DOHH2 (cell line): ENCODE data around the gene RASAL2.

Experiments used
- H3F3A ChIP-seq: fragments of 200-600 bp; sonication (generic), shearing (Covaris generic); 2 replicates; pipeline ENCODE4 v1.6.0; 2016; ENCODE audit warnings: antibody characterized with exemption, mild to moderate bottlenecking; ENCODE audit not compliant: control insufficient read depth, insufficient read depth
- H3K27ac ChIP-seq: fragments of 200-600 bp; sonication (generic); 2 replicates; pipeline ENCODE4 v1.5.1; 2014; ENCODE audit warnings: low read depth, mild to moderate bottlenecking, low read length, moderate library complexity
- H3K27me3 ChIP-seq: fragments of 200-600 bp; sonication (generic); 2 replicates; pipeline ENCODE4 v1.6.1; 2014; ENCODE audit warnings: mild to moderate bottlenecking, low read length, mixed read lengths; ENCODE audit not compliant: control insufficient read depth
- H3K36me3 ChIP-seq: fragments of 200-600 bp; sonication (generic); 2 replicates; pipeline ENCODE4 v1.6.1; 2014; ENCODE audit warnings: mild to moderate bottlenecking, low read length, moderate library complexity, mixed read lengths; ENCODE audit not compliant: control insufficient read depth
- H3K4me1 ChIP-seq: fragments of 200-600 bp; sonication (generic); 2 replicates; pipeline ENCODE4 v1.6.1; 2014; ENCODE audit warnings: mild to moderate bottlenecking, low read length, mixed read lengths; ENCODE audit not compliant: control insufficient read depth
- H3K4me2 ChIP-seq: fragments of 200-600 bp; sonication (generic); 2 replicates; pipeline ENCODE4 v1.6.0; 2014; ENCODE audit warnings: mild to moderate bottlenecking, low read length, moderate library complexity
- H3K4me3 ChIP-seq: fragments of 200-600 bp; sonication (generic); 2 replicates; pipeline ENCODE4 v1.5.1; 2014; ENCODE audit warnings: mild to moderate bottlenecking, low read length, mixed read lengths
- H3K79me2 ChIP-seq: fragments of 200-600 bp; sonication (generic); 2 replicates; pipeline ENCODE4 v1.6.1; 2014; ENCODE audit warnings: mild to moderate bottlenecking, low read length, mixed read lengths; ENCODE audit not compliant: control insufficient read depth
- H3K9me2 ChIP-seq: fragments of 200-600 bp; sonication (generic); replicated peaks from 2 replicates; pipeline ENCODE4 v1.6.1; 2014; ENCODE audit warnings: mild to moderate bottlenecking, low read length, mixed read lengths; ENCODE audit not compliant: control insufficient read depth
- H3K9me3 ChIP-seq: fragments of 200-600 bp; sonication (generic); 2 replicates; pipeline ENCODE4 v1.6.1; 2014; ENCODE audit warnings: antibody characterized with exemption, low read length, mixed read lengths; ENCODE audit not compliant: control insufficient read depth, insufficient read depth
- H4K20me1 ChIP-seq: fragments of 200-600 bp; sonication (generic); 2 replicates; pipeline ENCODE4 v1.6.0; 2014; ENCODE audit warnings: low read depth, mild to moderate bottlenecking, antibody characterized with exemption, low read length, moderate library complexity; ENCODE audit not compliant: control insufficient read depth, insufficient read depth
- EZH2phosphoT487 ChIP-seq: fragments of 200-600 bp; sonication (generic); IDR thresholded peaks from 2 replicates; pipeline ENCODE4 v1.6.1; 2017; ENCODE audit warnings: borderline replicate concordance, mild to moderate bottlenecking, antibody characterized with exemption, low read length, moderate library complexity, mixed read lengths
- TF ChIP-seq, protein P1 (sequence below): fragments of 200-600 bp; sonication (generic); IDR thresholded peaks from one replicate; pipeline ENCODE4 v1.5.1; 2014; ENCODE audit warnings: antibody characterized with exemption, mild to moderate bottlenecking, low read depth, low read length; ENCODE audit not compliant: poor library complexity, severe bottlenecking

Gene RASAL2

DNA sequence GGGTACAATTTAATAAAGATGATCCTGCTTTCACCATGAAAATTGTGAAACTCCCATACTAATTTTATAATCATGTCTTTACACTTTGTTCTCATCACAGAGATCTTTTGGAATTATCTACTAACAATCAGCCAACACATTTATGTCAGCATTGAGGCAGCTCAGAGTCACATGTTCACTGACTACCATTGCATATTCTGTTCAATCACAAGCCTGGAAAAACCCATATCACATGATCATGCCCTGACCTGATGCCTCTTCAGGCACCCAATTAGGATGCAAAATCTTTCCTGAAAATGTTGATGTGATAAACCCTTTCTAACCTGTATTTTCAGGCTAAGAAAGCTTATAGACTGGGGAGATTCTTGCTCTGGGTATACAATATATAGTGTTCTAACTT lies 21.6 kb upstream of the RASAL2 start:
- Histone ChIP-seq H3K4me3 (no peak overlapping the region), H3K4me1 (no peaks in the 10 kb centered on the region), H3K27me3 (no peaks in the 10 kb centered on the region), H3K9me2 (no peaks in the 10 kb centered on the region), H3K9me3 (no peaks in the 10 kb centered on the region), H3K79me2 (no peaks in the 10 kb centered on the region), H3K27ac (no peak overlapping the region), H3K36me3 (no peaks in the 10 kb centered on the region), H4K20me1 (no peaks in the 10 kb centered on the region), H3K4me2 (no peak overlapping the region), H3F3A (no peaks in the 10 kb centered on the region)
- no peak for TF ChIP-seq EZH2phosphoT487
- TF ChIP-seq, protein P1, sequence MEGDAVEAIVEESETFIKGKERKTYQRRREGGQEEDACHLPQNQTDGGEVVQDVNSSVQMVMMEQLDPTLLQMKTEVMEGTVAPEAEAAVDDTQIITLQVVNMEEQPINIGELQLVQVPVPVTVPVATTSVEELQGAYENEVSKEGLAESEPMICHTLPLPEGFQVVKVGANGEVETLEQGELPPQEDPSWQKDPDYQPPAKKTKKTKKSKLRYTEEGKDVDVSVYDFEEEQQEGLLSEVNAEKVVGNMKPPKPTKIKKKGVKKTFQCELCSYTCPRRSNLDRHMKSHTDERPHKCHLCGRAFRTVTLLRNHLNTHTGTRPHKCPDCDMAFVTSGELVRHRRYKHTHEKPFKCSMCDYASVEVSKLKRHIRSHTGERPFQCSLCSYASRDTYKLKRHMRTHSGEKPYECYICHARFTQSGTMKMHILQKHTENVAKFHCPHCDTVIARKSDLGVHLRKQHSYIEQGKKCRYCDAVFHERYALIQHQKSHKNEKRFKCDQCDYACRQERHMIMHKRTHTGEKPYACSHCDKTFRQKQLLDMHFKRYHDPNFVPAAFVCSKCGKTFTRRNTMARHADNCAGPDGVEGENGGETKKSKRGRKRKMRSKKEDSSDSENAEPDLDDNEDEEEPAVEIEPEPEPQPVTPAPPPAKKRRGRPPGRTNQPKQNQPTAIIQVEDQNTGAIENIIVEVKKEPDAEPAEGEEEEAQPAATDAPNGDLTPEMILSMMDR = no peak

DNA sequence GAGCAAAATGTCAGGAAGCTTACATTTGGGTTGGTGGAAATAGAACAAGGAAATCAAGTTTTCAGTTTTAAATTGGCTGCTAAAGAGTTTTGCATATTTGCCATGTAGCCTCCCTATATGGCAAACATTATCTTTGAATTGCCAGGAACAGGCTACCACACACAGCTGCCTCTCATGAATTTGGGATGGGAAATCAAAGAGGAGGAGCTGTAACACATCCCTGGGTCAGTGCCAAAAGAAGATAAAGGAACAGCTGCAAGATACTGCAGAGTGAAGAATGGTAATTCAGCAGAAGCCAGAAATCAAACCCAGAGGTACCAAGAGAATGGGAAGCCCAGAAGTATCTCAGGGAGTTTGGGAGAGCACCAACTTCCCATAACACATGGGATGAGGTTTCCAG lies 18.6 kb upstream of the RASAL2 start:
- Histone ChIP-seq H3K27me3 (no peaks in the 10 kb centered on the region), H3K27ac (no peak overlapping the region), H3K4me1 (no peaks in the 10 kb centered on the region), H3F3A (no peaks in the 10 kb centered on the region), H4K20me1 (no peaks in the 10 kb centered on the region), H3K9me2 (no peaks in the 10 kb centered on the region), H3K4me2 (no peak overlapping the region), H3K4me3 (no peak overlapping the region), H3K79me2 (no peaks in the 10 kb centered on the region), H3K36me3 (no peaks in the 10 kb centered on the region), H3K9me3 (no peaks in the 10 kb centered on the region)
- TF ChIP-seq, protein P1 = no peak
- TF ChIP-seq EZH2phosphoT487 = no peak

DNA sequence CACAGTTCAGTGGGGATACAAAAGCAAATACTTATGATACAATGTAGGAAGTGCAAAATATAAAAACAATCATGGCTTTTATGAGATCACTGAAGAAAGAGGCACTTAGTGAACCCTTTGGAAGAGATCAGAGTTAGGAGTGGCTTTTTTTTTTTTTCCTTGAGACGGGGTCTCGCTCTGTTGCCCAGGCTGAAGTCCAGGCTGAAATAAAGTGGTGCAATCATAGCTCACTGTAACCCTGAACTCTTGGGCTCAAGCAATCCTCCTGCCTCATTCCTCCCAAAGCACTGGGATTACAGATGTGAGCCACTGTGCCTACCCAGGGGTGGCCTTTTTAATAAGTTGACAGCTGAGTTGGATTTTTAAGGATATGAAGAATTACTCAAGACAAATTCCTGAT lies 17.3 kb upstream of the RASAL2 start:
- Histone ChIP-seq H3K27ac (no peak overlapping the region), H3K79me2 (no peaks in the 10 kb centered on the region), H3K27me3 (no peaks in the 10 kb centered on the region), H3K36me3 (no peaks in the 10 kb centered on the region), H3K4me2 (no peak overlapping the region), H3K4me3 (no peak overlapping the region), H4K20me1 (no peaks in the 10 kb centered on the region), H3F3A (no peaks in the 10 kb centered on the region), H3K9me3 (no peaks in the 10 kb centered on the region), H3K9me2 (no peaks in the 10 kb centered on the region), H3K4me1 (no peaks in the 10 kb centered on the region)
- TF ChIP-seq, protein P1 = no peak
- no peak for TF ChIP-seq EZH2phosphoT487

DNA sequence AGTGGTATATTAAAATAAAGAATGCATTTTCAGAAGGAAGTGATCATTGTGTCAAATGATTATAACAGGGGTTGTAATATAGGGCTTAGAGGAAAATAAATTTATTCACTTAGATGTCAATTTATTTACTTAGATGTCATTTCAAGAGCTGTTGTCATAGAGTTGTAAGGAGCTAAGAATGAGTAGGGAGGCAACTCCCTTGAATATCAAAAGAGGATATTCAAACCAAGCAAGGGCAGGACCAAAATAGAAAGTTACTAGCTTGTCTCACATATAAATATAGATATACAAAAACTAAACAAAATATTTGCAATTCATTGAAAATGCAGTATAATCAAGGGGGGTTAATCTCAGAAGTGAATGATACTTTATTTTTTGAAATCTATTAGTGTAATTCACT lies 16.0 kb upstream of the RASAL2 start:
- Histone ChIP-seq H3K4me3 (no peak overlapping the region), H3K9me2 (no peaks in the 10 kb centered on the region), H3K79me2 (no peaks in the 10 kb centered on the region), H4K20me1 (no peaks in the 10 kb centered on the region), H3K4me2 (no peak overlapping the region), H3K27ac (no peak overlapping the region), H3K4me1 (no peaks in the 10 kb centered on the region), H3K9me3 (no peaks in the 10 kb centered on the region), H3K27me3 (no peaks in the 10 kb centered on the region), H3F3A (no peaks in the 10 kb centered on the region), H3K36me3 (no peaks in the 10 kb centered on the region)
- no peak for TF ChIP-seq EZH2phosphoT487
- TF ChIP-seq, protein P1 = no peak
